PC-3 (cell line): Measurements from ENCODE around the gene COL4A1.

Experiments
- CTCF ChIP-seq: fragments of 300-600 bp; sonication (generic); conservative IDR thresholded peaks from 2 replicates; pipeline ENCODE4 v1.5.1; 2017; ENCODE audit warnings: antibody characterized with exemption, low read depth, mild to moderate bottlenecking, low read length
- EZH2 ChIP-seq: fragments of 300-600 bp; sonication (generic); IDR thresholded peaks from one replicate; pipeline ENCODE4 v1.6.1; 2017; ENCODE audit warnings: antibody characterized with exemption, mild to moderate bottlenecking, low read length; ENCODE audit not compliant: unreplicated experiment
- EZH2phosphoT487 ChIP-seq: fragments of 300-600 bp; sonication (generic); IDR thresholded peaks from 2 replicates; pipeline ENCODE4 v1.6.1; 2018; ENCODE audit warnings: mild to moderate bottlenecking, antibody characterized with exemption, low read length, borderline replicate concordance

- no peak for TF ChIP-seq EZH2
- TF ChIP-seq EZH2phosphoT487: no peak
- TF ChIP-seq CTCF: no peak
These were observed 4.7 kb upstream of the COL4A1 start for GRCh38 chr13:110311443-110312338.
